Measurements from ENCODE around the gene ZNF462.

DNA sequence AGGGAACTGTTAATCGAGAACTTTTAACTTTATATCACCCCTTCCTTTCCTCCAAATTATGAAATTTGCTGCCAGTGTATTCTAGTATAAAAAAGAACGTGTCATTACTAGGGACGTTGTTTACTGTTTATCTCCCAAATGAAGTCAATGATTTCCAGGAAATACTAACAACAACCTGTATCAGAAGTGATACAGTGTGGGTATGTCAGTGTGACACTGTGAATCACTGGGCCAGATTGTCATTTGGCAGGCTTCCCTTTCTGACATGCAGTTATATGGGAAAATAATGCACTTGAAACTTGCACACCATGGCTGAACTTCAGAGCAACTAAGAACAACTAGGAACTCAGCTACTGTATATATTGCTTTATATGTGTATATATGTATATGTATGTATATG is 12.6 kb downstream of the ZNF462 start:
- TF ChIP-seq POLR2A (IDR thresholded peaks at IDR 0.05; ENCODE audit: extremely low read depth, insufficient read length) (no peak), MAX (IDR thresholded peaks at IDR 0.05; ENCODE audit: low read depth, low read length) (no peak)
- TF ChIP-seq, protein P1, sequence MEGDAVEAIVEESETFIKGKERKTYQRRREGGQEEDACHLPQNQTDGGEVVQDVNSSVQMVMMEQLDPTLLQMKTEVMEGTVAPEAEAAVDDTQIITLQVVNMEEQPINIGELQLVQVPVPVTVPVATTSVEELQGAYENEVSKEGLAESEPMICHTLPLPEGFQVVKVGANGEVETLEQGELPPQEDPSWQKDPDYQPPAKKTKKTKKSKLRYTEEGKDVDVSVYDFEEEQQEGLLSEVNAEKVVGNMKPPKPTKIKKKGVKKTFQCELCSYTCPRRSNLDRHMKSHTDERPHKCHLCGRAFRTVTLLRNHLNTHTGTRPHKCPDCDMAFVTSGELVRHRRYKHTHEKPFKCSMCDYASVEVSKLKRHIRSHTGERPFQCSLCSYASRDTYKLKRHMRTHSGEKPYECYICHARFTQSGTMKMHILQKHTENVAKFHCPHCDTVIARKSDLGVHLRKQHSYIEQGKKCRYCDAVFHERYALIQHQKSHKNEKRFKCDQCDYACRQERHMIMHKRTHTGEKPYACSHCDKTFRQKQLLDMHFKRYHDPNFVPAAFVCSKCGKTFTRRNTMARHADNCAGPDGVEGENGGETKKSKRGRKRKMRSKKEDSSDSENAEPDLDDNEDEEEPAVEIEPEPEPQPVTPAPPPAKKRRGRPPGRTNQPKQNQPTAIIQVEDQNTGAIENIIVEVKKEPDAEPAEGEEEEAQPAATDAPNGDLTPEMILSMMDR (IDR thresholded peaks at IDR 0.05; ENCODE audit: low read depth, low read length): no peak

Data from NB4 (cell line).